Hepatic stellate cell (primary cell): ENCODE data around the gene RNF39.
A peak's percentile ranks its signal among the peaks of the same experiment; 100 is the strongest.
"Not testable (repeated sequence)": the region's sequence is repeated elsewhere in the genome, so short reads cannot be mapped to it uniquely, and the experiment has no call there.

ENCODE experiments used
- DNase-seq: peaks from one replicate; pipeline ENCODE4 v3.0.0; 2011; ENCODE audit warnings: low spot score

RNF39 gene

GRCh38 chr6:30062471-30063178 lies 12.9 kb downstream of the RNF39 start:
- DNase-seq: no peak

DNA sequence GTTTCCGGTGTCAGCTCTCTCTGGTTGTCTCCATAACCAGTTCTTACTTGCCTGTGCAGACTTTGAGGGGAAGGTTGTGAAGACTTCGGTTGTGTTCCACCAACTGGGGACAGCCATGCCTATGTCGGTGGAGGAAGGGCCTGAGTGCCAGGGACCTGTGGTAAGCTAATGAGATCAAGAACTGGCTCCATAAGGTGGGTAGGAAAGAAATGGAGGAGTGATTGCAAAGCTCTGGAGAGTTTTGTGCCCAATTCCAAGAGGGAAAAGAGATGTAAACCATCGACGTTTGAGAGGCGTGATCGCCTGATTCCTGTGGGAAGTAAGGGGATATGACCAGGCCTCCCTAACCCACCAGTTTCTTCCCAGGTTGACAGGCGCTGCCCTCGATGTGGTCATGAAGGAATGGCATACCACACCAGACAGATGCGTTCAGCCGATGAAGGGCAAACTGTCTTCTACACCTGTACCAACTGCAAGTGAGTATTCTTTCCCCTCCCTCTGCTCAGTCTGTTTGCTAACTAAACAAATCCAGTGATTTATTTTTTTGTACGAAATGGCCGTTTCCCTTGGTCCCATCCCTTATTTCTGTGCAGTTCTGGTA lies 13.6 kb downstream of the RNF39 start:
- no peak for DNase-seq

GRCh38 chr6:30061092-30061857 lies 14.3 kb downstream of the RNF39 start, which contains the start of gene POLR1H:
TSS of gene POLR1H (plus strand) at chr6:30061265. CDS start at chr6:30061525, 260 bp downstream.
- DNase-seq: peak; percentile 92

DNA sequence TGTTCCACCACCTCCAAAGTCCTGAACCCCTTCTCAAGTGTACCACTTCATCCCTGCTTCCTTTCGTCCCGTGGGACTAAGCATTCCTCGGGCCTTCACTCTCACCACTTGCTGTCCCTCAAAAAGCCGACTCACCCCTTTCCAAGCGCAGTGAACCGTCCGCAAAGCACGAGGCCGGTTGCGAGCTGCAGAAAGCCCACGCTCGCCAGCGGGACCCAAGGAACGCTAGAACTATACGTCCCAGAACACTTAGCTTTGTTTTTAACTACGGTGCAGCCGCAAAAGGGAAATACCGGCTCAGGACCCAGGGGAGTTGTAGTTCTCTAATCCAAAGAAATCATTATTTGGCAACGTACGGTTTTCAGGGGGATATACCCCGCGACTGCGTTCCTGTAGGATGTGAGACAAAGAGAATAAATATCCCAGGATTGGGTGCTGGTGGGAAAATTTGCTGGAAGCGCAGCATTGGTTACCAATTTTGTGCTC lies 14.9 kb downstream of the RNF39 start:
- DNase-seq: no peak

DNA sequence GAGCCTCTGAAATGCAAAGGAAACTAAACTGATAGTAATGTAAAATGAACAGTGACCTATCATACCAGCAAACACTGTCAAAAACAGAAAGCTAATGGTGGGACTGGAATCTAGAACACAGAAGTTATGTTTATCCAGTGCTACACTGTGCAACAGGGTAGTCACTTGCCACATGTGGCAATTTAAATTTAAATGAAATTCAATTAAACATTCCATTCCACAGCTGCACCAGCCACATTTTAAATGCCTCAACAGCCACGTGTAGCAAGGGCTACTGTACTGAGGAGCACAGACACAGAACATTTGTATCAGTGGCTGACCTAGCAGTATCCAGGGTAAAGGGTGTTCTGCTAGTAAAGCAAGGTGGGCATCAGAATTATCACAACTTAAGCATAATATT lies 20.1 kb downstream of the RNF39 start:
- no peak for DNase-seq

- DNase-seq: no peak
These were observed 21.9 kb downstream of the RNF39 start for GRCh38 chr6:30053682-30054081.

DNA sequence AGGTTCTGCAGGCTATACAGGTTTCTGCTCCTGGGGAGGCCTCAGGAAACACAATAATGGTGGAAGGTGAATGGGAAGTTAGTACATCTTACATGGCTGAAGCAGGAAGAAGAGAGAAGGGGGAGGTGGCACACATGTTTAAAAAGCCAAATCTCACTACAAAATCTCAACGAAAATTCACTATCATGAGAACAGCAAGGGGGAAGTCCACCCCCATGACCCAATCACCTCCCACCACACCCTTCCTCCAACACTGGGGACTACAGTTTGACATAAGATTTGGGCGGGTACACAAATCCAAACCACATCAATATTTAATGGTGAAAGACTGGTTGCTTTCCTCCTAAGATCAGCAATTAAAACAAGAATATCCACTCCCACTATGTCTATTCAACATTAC lies 28.3 kb downstream of the RNF39 start:
- DNase-seq: no peak

- peak; percentile 60 for DNase-seq
These were observed 30.9 kb downstream of the RNF39 start for GRCh38 chr6:30044630-30045029.

DNA sequence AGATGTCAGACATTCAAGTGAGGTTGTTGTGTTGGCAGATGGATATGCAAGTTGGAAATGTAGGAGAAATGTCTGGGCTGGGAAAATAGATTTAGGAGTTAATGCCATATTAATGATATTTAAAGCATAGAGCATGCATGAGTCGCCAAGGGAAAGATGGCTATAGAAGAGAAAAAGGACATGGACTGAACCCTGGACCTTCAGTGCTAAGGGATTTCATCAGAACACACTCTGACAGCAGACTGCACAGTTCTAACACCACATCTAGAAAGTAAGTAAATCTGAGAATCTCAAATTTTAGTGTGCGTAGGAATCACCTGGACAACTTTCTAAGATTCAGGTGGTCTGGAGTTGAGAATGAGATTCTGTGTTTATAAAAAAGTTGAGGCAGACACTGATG lies 31.8 kb downstream of the RNF39 start:
- DNase-seq: no peak

DNA sequence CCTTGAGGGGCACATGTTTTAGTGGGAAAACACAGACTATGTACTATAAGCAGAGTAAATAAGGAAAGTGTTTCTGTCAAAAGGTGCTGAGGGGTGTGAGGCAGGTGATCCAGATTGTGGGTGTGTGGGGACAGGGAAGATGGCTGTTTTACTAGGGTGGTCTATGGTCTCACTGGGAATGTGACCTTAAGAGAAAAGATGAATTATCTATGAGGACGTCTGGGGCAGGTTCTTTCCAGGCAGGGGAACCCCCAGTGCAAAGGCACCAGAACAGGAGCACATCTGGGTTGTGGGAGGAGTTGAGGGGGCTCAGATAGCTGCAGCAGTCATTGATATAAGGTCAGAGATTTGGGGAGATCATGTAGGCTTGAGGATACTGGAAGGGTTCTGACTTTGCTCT lies 32.7 kb downstream of the RNF39 start:
- no peak for DNase-seq

DNA sequence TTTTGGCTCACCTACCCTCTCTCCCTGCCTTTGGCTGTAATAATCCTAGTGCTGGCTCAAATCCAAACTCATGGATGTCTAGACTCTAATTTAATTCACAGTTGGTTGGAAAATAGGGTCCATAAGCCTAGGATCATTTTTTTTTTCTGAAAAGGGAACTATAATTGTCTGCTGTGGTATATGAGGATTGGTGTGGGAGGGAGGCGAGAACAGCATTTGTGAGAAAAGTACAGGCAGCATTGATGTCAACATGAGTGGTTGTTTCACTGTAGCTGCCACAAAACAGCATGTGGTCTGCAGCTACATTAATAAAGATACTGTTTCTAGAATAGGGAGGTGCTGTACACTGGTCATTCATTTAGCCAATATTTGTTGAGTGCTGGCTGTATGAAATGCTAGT lies 33.1 kb downstream of the RNF39 start:
- DNase-seq: no peak

DNA sequence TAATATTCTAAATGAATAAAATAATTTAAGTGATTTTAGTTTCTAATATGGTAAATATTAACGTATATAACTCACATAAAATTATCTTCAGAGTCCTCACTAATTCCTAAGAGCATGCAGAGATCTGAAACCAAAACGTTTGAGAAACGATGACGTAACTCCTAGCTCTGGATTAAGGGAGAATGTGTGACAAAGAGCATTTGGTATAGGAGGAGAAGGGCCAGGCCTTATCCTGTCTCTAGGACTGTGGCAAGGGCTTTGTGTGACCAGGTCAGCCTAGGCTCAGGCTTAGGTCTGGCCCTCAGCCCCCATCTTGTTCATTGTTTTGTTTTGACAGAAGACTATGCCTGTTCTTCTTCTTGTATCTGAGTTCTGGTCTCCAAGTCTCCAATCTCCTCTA lies 33.7 kb downstream of the RNF39 start:
- no peak for DNase-seq

- DNase-seq: no peak
These were observed 34.3 kb downstream of the RNF39 start for GRCh38 chr6:30041221-30041620.

GRCh38 chr6:30037182-30037788 lies 38.3 kb downstream of the RNF39 start:
- DNase-seq: peak; percentile 21

DNA sequence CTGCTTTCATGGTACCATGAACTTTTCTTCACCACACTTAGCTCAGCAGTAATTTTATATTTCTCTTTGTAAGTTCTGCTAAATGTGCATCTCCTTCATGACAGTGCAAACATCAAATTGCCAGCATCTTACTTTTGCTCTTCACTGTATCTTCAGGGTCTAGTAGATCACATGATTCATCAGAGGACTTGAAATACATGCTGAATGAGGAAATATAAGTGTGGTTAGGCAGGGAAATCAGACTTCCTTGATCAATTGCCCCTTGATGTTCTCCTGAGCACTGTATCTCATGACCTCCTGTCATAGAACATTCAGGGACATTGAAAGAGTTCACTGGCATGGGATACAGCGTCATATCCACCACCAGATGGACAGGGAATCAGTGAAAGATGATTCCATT lies 39.8 kb downstream of the RNF39 start:
- DNase-seq: no peak

GRCh38 chr6:30033440-30033839 lies 42.1 kb downstream of the RNF39 start:
- DNase-seq: not testable (repeated sequence)

- no peak for DNase-seq
These were observed 44.2 kb downstream of the RNF39 start for GRCh38 chr6:30031381-30031780.

GRCh38 chr6:30029588-30029987 lies 46.0 kb downstream of the RNF39 start:
- DNase-seq: no peak

- DNase-seq: no peak
These were observed 50.4 kb downstream of the RNF39 start for GRCh38 chr6:30025186-30025585.

- not testable (repeated sequence) for DNase-seq
These were observed 52.9 kb downstream of the RNF39 start for GRCh38 chr6:30022712-30023111.

DNA sequence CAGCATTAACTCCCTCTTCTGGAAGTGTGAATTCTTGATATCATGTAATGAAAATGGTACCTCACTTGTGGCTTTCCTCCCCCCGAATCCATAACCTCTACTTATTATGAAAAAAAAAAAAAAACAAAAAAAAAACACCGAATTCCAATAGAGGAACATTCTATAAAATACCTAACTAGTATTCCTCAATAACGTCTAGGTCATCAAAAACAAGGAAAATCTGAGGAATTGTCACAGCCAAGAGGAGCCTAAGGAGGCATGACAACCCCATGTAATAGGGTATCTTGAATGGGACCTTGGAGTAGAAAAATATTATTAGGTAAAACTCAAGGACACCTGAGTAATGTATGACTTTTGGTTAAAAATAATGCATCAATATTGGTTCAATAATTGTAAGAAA lies 53.4 kb downstream of the RNF39 start:
- DNase-seq: no peak

DNA sequence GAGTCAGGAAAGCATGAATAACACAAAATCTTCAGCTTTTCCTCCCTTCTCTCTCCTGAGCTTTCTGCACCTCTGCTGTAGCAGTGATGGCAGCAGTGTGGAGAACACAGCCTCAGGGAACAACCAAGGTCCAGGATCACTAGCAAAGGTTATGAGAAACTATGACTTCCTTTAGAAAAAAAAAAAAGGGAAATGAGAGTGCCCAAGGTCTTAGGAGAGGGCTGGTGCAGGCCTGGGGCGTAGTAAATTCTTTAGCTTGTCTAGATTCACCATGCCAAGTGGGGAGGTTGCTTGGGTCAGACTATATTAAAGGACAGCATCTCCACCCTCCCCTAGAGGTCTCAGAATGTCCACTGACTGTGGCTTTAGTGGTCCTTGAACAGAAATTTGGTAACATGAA lies 54.9 kb downstream of the RNF39 start:
- no peak for DNase-seq
